ENCODE results near the gene SSC4D. TPM values are rescaled to one million over a fixed set of nuclear protein-coding genes. Genes with fewer than 3 reads are reported as not detected.

Gene SSC4D
- total and polyA plus RNA-seq, 9 of the 15 experiments (the other 6 are each of a cell fraction or from before 2014, with no cell fraction given) = 0.06 to 1.1 (median 0.85) TPM; not detected in 1

GRCh38 chr7:76397409-76398183, 11.9 kb downstream of the SSC4D start (continued):
- no peak for TF ChIP-seq RFX5 (IDR thresholded peaks at IDR 0.05; ENCODE audit: low read depth, low read length)
- TF ChIP-seq ZNF764 (CRISPR knock-in tag; IDR thresholded peaks at IDR 0.05; ENCODE audit: low read depth) = 0 out of 2 replicates have a peak, but pooled peaks have one; percentile 55
- TF ChIP-seq SPI1 (IDR thresholded peaks at IDR 0.05; ENCODE audit: borderline replicate concordance, low read depth, low read length) = no peak
- TF ChIP-seq ETS2 (tag; IDR thresholded peaks at IDR 0.05; ENCODE audit: borderline replicate concordance, poor library complexity, severe bottlenecking) = no peak
- no peak for TF ChIP-seq IRF2 (CRISPR knock-in tag; IDR thresholded peaks at IDR 0.05)
- TF ChIP-seq BACH1 (tag; IDR thresholded peaks at IDR 0.05) = no peak
- TF ChIP-seq DPF2 (IDR thresholded peaks at IDR 0.05) = peak; percentile 22; the same call in 1 of the 2 replicates
- TF ChIP-seq ZNF696 (CRISPR knock-in tag; conservative IDR thresholded peaks at IDR 0.05) = no peak
- no peak for TF ChIP-seq SNAPC5 (CRISPR knock-in tag; IDR thresholded peaks at IDR 0.05)
- TF ChIP-seq ZNF584 (CRISPR knock-in tag; IDR thresholded peaks at IDR 0.05; ENCODE audit: low read depth) = 0 out of 2 replicates have a peak, but pooled peaks have one; percentile 49
- peak; percentile 46; the same call in 1 of the 2 replicates for TF ChIP-seq ZNF41 (CRISPR knock-in tag; conservative IDR thresholded peaks at IDR 0.05)
- TF ChIP-seq CBX5 (IDR thresholded peaks at IDR 0.05; ENCODE audit: borderline replicate concordance, low read depth) = no peak
- TF ChIP-seq NFXL1 (CRISPR knock-in tag; IDR thresholded peaks at IDR 0.05) = no peak
- no peak for TF ChIP-seq PYGO2 (tag; IDR thresholded peaks at IDR 0.05)
- TF ChIP-seq DEAF1 (CRISPR knock-in tag; IDR thresholded peaks at IDR 0.05) = no peak
- TF ChIP-seq ZNF239 (CRISPR knock-in tag; IDR thresholded peaks at IDR 0.05) = no peak; the same call in 1 of the 2 replicates
- TF ChIP-seq MBD2 (IDR thresholded peaks at IDR 0.05; ENCODE audit: borderline replicate concordance, low read depth) = no peak; the same call in 1 of the 2 replicates
- no peak for TF ChIP-seq ZBTB1 (CRISPR knock-in tag; IDR thresholded peaks at IDR 0.05; ENCODE audit: borderline replicate concordance, low read depth)
- TF ChIP-seq RAD21 (CRISPR knock-in tag; conservative IDR thresholded peaks at IDR 0.05 in 1 of 2, IDR thresholded peaks at IDR 0.05 in 1 of 2) = peak in 1 of 2 experiments; percentile 31; a peak in 2 of 4 replicates
- TF ChIP-seq ZNF512 (tag; IDR thresholded peaks at IDR 0.05) = no peak
- no peak for TF ChIP-seq PKNOX1 (IDR thresholded peaks at IDR 0.05)
- no peak for TF ChIP-seq CBX8 (IDR thresholded peaks at IDR 0.05; ENCODE audit: borderline replicate concordance, extremely low read depth, low read depth, low read length, poor library complexity, severe bottlenecking)
- no peak for TF ChIP-seq JUNB (CRISPR knock-in tag; conservative IDR thresholded peaks at IDR 0.05)
- TF ChIP-seq POLR2G (IDR thresholded peaks at IDR 0.05; ENCODE audit: low read depth, low read length) = peak; percentile 96

Data from K562 (cell line).